ENCODE measurements around the gene STYXL1.

Gene STYXL1

GRCh38 chr7:75951506-75951905 is 96.3 kb downstream of the STYXL1 start:
- no peak for DNase-seq

DNA sequence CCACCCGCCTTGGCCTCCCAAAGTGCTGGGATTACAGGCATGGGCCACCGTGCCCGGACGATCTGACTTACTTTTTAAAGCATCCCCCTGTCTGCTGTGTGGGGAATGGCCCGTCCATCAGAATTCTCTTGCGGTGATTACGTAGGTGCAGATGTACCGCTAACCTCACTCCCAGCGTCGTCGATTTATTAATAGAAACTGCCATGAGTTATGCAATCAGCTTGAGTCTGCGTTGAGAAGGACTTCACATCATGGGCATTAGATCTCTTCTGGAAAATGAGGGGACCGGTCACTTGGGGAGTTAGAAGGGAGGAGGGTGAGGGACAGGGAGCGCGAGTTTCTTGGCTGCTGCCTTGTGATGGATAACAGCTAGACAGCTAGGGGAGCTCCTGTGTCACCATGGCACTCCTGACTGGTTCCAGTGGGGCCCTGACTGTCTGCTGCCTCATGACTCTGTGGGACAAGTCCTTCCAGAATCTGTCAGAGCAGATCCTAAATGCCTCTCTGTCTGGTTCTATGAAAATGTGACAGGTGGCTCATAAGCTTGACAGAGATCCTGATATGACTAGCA is 97.6 kb downstream of the STYXL1 start:
- DNase-seq: no peak

DNA sequence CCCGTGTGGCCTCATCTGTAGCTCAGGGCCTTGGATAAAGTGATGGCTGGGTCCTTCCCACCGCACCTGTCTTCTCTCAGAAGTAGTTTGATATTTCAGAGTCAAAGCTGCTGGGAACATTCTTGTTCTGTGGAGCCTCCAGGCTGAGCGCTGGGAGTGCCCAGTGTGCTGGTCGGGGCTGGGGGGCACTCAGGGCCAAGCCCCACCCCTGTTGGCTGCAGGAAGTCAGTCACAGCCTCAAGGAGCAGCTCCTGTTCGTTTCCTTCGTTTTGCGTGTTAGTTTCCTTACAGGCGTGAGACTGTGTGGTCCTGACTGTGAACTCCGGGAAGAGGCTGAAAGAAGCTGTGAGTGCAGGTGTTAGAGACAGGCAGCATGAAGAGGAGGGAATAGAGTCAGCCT is 99.6 kb downstream of the STYXL1 start:
- DNase-seq: no peak

Measured in NCI-H510A treated with DMSO at 0.1 percent for 48 hours (cell line).